DOHH2 (cell line): ENCODE results near the gene CTNND1.
A peak's percentile ranks its signal among the peaks of the same experiment; 100 is the strongest.

ENCODE experiments used
- H3F3A ChIP-seq: fragments of 200-600 bp; sonication (generic), shearing (Covaris generic); 2 replicates; pipeline ENCODE4 v1.6.0; 2016; ENCODE audit warnings: antibody characterized with exemption, mild to moderate bottlenecking; ENCODE audit not compliant: control insufficient read depth, insufficient read depth
- H3K27ac ChIP-seq: fragments of 200-600 bp; sonication (generic); 2 replicates; pipeline ENCODE4 v1.5.1; 2014; ENCODE audit warnings: low read depth, mild to moderate bottlenecking, low read length, moderate library complexity
- H3K27me3 ChIP-seq: fragments of 200-600 bp; sonication (generic); 2 replicates; pipeline ENCODE4 v1.6.1; 2014; ENCODE audit warnings: mild to moderate bottlenecking, low read length, mixed read lengths; ENCODE audit not compliant: control insufficient read depth
- H3K36me3 ChIP-seq: fragments of 200-600 bp; sonication (generic); 2 replicates; pipeline ENCODE4 v1.6.1; 2014; ENCODE audit warnings: mild to moderate bottlenecking, low read length, moderate library complexity, mixed read lengths; ENCODE audit not compliant: control insufficient read depth
- H3K4me1 ChIP-seq: fragments of 200-600 bp; sonication (generic); 2 replicates; pipeline ENCODE4 v1.6.1; 2014; ENCODE audit warnings: mild to moderate bottlenecking, low read length, mixed read lengths; ENCODE audit not compliant: control insufficient read depth
- H3K4me2 ChIP-seq: fragments of 200-600 bp; sonication (generic); 2 replicates; pipeline ENCODE4 v1.6.0; 2014; ENCODE audit warnings: mild to moderate bottlenecking, low read length, moderate library complexity
- H3K4me3 ChIP-seq: fragments of 200-600 bp; sonication (generic); 2 replicates; pipeline ENCODE4 v1.5.1; 2014; ENCODE audit warnings: mild to moderate bottlenecking, low read length, mixed read lengths
- H3K79me2 ChIP-seq: fragments of 200-600 bp; sonication (generic); 2 replicates; pipeline ENCODE4 v1.6.1; 2014; ENCODE audit warnings: mild to moderate bottlenecking, low read length, mixed read lengths; ENCODE audit not compliant: control insufficient read depth
- H3K9me2 ChIP-seq: fragments of 200-600 bp; sonication (generic); replicated peaks from 2 replicates; pipeline ENCODE4 v1.6.1; 2014; ENCODE audit warnings: mild to moderate bottlenecking, low read length, mixed read lengths; ENCODE audit not compliant: control insufficient read depth
- H3K9me3 ChIP-seq: fragments of 200-600 bp; sonication (generic); 2 replicates; pipeline ENCODE4 v1.6.1; 2014; ENCODE audit warnings: antibody characterized with exemption, low read length, mixed read lengths; ENCODE audit not compliant: control insufficient read depth, insufficient read depth
- H4K20me1 ChIP-seq: fragments of 200-600 bp; sonication (generic); 2 replicates; pipeline ENCODE4 v1.6.0; 2014; ENCODE audit warnings: low read depth, mild to moderate bottlenecking, antibody characterized with exemption, low read length, moderate library complexity; ENCODE audit not compliant: control insufficient read depth, insufficient read depth
- EZH2phosphoT487 ChIP-seq: fragments of 200-600 bp; sonication (generic); IDR thresholded peaks from 2 replicates; pipeline ENCODE4 v1.6.1; 2017; ENCODE audit warnings: borderline replicate concordance, mild to moderate bottlenecking, antibody characterized with exemption, low read length, moderate library complexity, mixed read lengths
- TF ChIP-seq, protein P1 (sequence below): fragments of 200-600 bp; sonication (generic); IDR thresholded peaks from one replicate; pipeline ENCODE4 v1.5.1; 2014; ENCODE audit warnings: antibody characterized with exemption, mild to moderate bottlenecking, low read depth, low read length; ENCODE audit not compliant: poor library complexity, severe bottlenecking

CTNND1 gene

DNA sequence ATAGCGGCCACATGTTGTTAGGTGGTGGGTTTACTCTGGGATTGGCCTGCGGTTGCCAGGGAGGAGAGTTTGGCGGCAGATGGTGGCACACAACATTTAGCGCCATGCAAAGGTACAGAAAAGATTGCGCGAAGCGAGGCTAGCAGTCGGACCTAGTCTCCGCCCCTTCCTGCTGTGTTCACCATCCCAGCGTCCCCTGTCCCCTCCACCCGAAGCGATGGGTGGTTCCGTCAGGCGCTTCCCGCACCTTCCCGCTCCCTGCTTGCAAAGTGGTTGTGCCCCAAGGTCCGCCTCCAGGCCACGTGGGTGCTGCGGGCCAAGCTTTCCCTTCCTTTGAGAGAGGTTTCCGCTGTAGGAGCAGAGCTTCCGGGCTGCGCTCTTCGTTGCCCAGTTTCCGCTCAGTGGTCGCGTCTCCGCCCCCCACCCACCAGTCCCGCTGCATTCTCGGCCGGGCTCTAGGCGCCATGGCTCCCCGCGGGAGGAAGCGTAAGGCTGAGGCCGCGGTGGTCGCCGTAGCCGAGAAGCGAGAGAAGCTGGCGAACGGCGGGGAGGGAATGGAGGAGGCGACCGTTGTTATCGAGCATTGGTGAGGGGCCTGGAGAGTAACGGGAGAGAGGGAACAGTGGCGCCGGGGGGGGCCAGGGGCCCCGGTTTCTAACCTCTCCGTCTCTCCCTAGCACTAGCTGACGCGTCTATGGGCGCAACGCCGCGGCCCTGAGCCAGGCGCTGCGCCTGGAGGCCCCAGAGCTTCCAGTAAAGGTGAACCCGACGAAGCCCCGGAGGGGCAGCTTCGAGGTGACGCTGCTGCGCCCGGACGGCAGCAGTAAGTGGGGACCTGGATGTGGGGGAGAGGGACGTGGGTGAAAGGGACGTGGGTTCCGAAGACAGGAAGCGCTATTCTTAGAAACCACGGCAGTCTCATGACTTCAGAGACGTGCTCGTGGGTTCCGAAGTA is 20.2 kb upstream of the CTNND1 start, which contains the start of gene SELENOH:
SELENOH (plus strand) TSS at position 360 of the 955 bp plus-strand sequence; CDS start at position 465, 105 bp downstream.
- H3K27ac ChIP-seq, result peak within 1 kb of the TSS; percentile 65
- TF ChIP-seq EZH2phosphoT487, result no peak
- TF ChIP-seq, protein P1, sequence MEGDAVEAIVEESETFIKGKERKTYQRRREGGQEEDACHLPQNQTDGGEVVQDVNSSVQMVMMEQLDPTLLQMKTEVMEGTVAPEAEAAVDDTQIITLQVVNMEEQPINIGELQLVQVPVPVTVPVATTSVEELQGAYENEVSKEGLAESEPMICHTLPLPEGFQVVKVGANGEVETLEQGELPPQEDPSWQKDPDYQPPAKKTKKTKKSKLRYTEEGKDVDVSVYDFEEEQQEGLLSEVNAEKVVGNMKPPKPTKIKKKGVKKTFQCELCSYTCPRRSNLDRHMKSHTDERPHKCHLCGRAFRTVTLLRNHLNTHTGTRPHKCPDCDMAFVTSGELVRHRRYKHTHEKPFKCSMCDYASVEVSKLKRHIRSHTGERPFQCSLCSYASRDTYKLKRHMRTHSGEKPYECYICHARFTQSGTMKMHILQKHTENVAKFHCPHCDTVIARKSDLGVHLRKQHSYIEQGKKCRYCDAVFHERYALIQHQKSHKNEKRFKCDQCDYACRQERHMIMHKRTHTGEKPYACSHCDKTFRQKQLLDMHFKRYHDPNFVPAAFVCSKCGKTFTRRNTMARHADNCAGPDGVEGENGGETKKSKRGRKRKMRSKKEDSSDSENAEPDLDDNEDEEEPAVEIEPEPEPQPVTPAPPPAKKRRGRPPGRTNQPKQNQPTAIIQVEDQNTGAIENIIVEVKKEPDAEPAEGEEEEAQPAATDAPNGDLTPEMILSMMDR, result no peak
- H3K4me3 ChIP-seq, result peak within 1 kb of the TSS; percentile 84
- H3K9me3 ChIP-seq, result no peaks in the 10 kb centered on the region
- H3K27me3 ChIP-seq, result no peaks in the 10 kb centered on the region
- no peaks in the 10 kb centered on the region for H3K9me2 ChIP-seq
- H3K36me3 ChIP-seq, result peaks cover 82% of the 10 kb centered on the region
- peak within 1 kb of the TSS; percentile 100 for H3K4me2 ChIP-seq
- peaks cover 15% of the 10 kb centered on the region for H3K4me1 ChIP-seq
- 0 out of 2 replicates have a peak, but pooled peaks cover 13% of the 10 kb centered on the region for H3F3A ChIP-seq
- H4K20me1 ChIP-seq, result no peaks in the 10 kb centered on the region
- H3K79me2 ChIP-seq, result peaks cover 32% of the 10 kb centered on the region

DNA sequence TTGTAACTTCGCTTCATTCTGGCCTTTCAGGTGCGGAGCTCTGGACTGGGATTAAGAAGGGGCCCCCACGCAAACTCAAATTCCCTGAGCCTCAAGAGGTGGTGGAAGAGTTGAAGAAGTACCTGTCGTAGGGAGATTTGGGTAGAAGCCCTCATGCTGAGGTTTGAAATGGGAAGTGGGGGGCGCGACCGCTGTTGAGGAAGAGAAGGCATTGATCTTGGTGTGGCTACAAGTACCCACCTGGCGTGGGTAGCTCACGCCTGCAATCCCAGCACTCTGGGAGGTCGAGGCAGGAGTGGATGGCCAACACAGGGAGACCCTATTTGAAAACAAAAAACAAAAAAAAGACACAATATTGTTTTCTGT is 19.5 kb upstream of the CTNND1 start:
- Histone ChIP-seq H3K9me2 (no peaks in the 10 kb centered on the region), H3K4me2 (peak overlapping the region; percentile 100), H3K36me3 (peaks cover 86% of the 10 kb centered on the region), H3K27me3 (no peaks in the 10 kb centered on the region), H3K9me3 (no peaks in the 10 kb centered on the region), H3K79me2 (peaks cover 30% of the 10 kb centered on the region), H3K4me1 (peaks cover 15% of the 10 kb centered on the region), H3F3A (0 out of 2 replicates have a peak, but pooled peaks cover 13% of the 10 kb centered on the region), H4K20me1 (no peaks in the 10 kb centered on the region), H3K4me3 (peak overlapping the region; percentile 84), H3K27ac (peak overlapping the region; percentile 65)
- TF ChIP-seq EZH2phosphoT487, result no peak
- TF ChIP-seq, protein P1, result no peak

- Histone ChIP-seq H3K4me3 (no peak overlapping the region), H3K36me3 (peaks cover 66% of the 10 kb centered on the region), H3K9me3 (no peaks in the 10 kb centered on the region), H3K9me2 (no peaks in the 10 kb centered on the region), H3K79me2 (peaks cover 30% of the 10 kb centered on the region), H3K27me3 (no peaks in the 10 kb centered on the region), H3F3A (peaks cover 18% of the 10 kb centered on the region), H3K4me2 (no peak overlapping the region), H3K27ac (no peak overlapping the region), H4K20me1 (no peaks in the 10 kb centered on the region), H3K4me1 (peaks cover 15% of the 10 kb centered on the region)
- TF ChIP-seq, protein P1, result no peak
- no peak for TF ChIP-seq EZH2phosphoT487
These were observed 17.2 kb upstream of the CTNND1 start for GRCh38 chr11:57744357-57744756.
